ENCODE data around the gene TMEM198. TPM values are rescaled to one million over a fixed set of nuclear protein-coding genes. Genes with fewer than 3 reads are reported as not detected.

The TMEM198 gene
- polyA plus RNA-seq, 2 donors = 1.6 to 1.7 TPM

- Histone ChIP-seq H3K4me3 (ENCODE audit: low read depth in 1 of 2, low read length in 2 of 2) (no peak overlapping the region), H3K9me3 (ENCODE audit: control insufficient read depth in 2 of 2, insufficient read depth in 1 of 2, low read depth in 1 of 2, low read length in 1 of 2) (no peaks in the 10 kb centered on the region), H3K36me3 (ENCODE audit: control insufficient read depth in 2 of 2, insufficient read depth in 2 of 2, low read length in 1 of 2) (peaks cover 0 to 5% of the 10 kb centered on the region in 2 donors), H3K27me3 (ENCODE audit: control insufficient read depth in 1 of 2, insufficient read depth in 2 of 2, low read length in 2 of 2) (peaks cover 0 to 2% of the 10 kb centered on the region in 2 donors), H3K27ac (ENCODE audit: low read depth in 2 of 2, low read length in 1 of 2) (no peak overlapping the region), H3K4me1 (ENCODE audit: control insufficient read depth in 2 of 2, insufficient read depth in 2 of 2, low read length in 1 of 2) (no peaks in the 10 kb centered on the region)
- WGBS, 2 donors = 74 to 82% methylated on average over 6 of the region's 6 CpGs
Observed at GRCh38 chr2:219533930-219534661, 9.7 kb upstream of the TMEM198 start.

GRCh38 chr2:219536425-219536824 lies 7.4 kb upstream of the TMEM198 start:
- H3K27me3 ChIP-seq (ENCODE audit: control insufficient read depth in 1 of 2, insufficient read depth in 2 of 2, low read length in 2 of 2) = no peaks in the 10 kb centered on the region
- H3K27ac ChIP-seq (ENCODE audit: low read depth in 2 of 2, low read length in 1 of 2) = no peak overlapping the region
- H3K4me1 ChIP-seq (ENCODE audit: control insufficient read depth in 2 of 2, insufficient read depth in 2 of 2, low read length in 1 of 2) = peaks cover 0 to under 1% of the 10 kb centered on the region in 2 donors
- H3K9me3 ChIP-seq (ENCODE audit: control insufficient read depth in 2 of 2, insufficient read depth in 1 of 2, low read depth in 1 of 2, low read length in 1 of 2) = no peaks in the 10 kb centered on the region
- H3K36me3 ChIP-seq (ENCODE audit: control insufficient read depth in 2 of 2, insufficient read depth in 2 of 2, low read length in 1 of 2) = peaks cover 0 to 23% of the 10 kb centered on the region in 2 donors
- no peak overlapping the region for H3K4me3 ChIP-seq (ENCODE audit: low read depth in 1 of 2, low read length in 2 of 2)
- WGBS, 2 donors = 82 to 85% methylated on average over 16 of the region's 16 CpGs

- no peaks in the 10 kb centered on the region for H3K9me3 ChIP-seq (ENCODE audit: control insufficient read depth in 2 of 2, insufficient read depth in 1 of 2, low read depth in 1 of 2, low read length in 1 of 2)
- no peaks in the 10 kb centered on the region for H3K27me3 ChIP-seq (ENCODE audit: control insufficient read depth in 1 of 2, insufficient read depth in 2 of 2, low read length in 2 of 2)
- 54 to 62% methylated on average over 9 of the region's 9 CpGs for WGBS, 2 donors
- peaks cover 0 to 6% of the 10 kb centered on the region in 2 donors for H3K4me1 ChIP-seq (ENCODE audit: control insufficient read depth in 2 of 2, insufficient read depth in 2 of 2, low read length in 1 of 2)
- no peak overlapping the region for H3K27ac ChIP-seq (ENCODE audit: low read depth in 2 of 2, low read length in 1 of 2)
- H3K36me3 ChIP-seq (ENCODE audit: control insufficient read depth in 2 of 2, insufficient read depth in 2 of 2, low read length in 1 of 2) = peaks cover 0 to 24% of the 10 kb centered on the region in 2 donors
- H3K4me3 ChIP-seq (ENCODE audit: low read depth in 1 of 2, low read length in 2 of 2) = no peak overlapping the region
Observed at GRCh38 chr2:219536967-219537366, 6.9 kb upstream of the TMEM198 start.

GRCh38 chr2:219537657-219538488 lies 6.0 kb upstream of the TMEM198 start:
- H3K27me3 ChIP-seq (ENCODE audit: control insufficient read depth in 1 of 2, insufficient read depth in 2 of 2, low read length in 2 of 2) = no peaks in the 10 kb centered on the region

GRCh38 chr2:219538504-219538951 lies 5.3 kb upstream of the TMEM198 start:
- Histone ChIP-seq H3K27ac (ENCODE audit: low read depth in 2 of 2, low read length in 1 of 2) (no peak overlapping the region), H3K36me3 (ENCODE audit: control insufficient read depth in 2 of 2, insufficient read depth in 2 of 2, low read length in 1 of 2) (peaks cover 0 to 24% of the 10 kb centered on the region in 2 donors), H3K4me1 (ENCODE audit: control insufficient read depth in 2 of 2, insufficient read depth in 2 of 2, low read length in 1 of 2) (peaks cover 0 to 8% of the 10 kb centered on the region in 2 donors), H3K27me3 (ENCODE audit: control insufficient read depth in 1 of 2, insufficient read depth in 2 of 2, low read length in 2 of 2) (no peaks in the 10 kb centered on the region), H3K4me3 (ENCODE audit: low read depth in 1 of 2, low read length in 2 of 2) (no peak overlapping the region), H3K9me3 (ENCODE audit: control insufficient read depth in 2 of 2, insufficient read depth in 1 of 2, low read depth in 1 of 2, low read length in 1 of 2) (no peaks in the 10 kb centered on the region)
- WGBS, 2 donors = 60 to 63% methylated on average over 6 of the region's 6 CpGs

More at GRCh38 chr2:219537657-219538488, 6.0 kb upstream of the TMEM198 start:
- Histone ChIP-seq H3K4me1 (ENCODE audit: control insufficient read depth in 2 of 2, insufficient read depth in 2 of 2, low read length in 1 of 2) (peaks cover 0 to 8% of the 10 kb centered on the region in 2 donors), H3K9me3 (ENCODE audit: control insufficient read depth in 2 of 2, insufficient read depth in 1 of 2, low read depth in 1 of 2, low read length in 1 of 2) (no peaks in the 10 kb centered on the region), H3K36me3 (ENCODE audit: control insufficient read depth in 2 of 2, insufficient read depth in 2 of 2, low read length in 1 of 2) (peaks cover 0 to 24% of the 10 kb centered on the region in 2 donors), H3K4me3 (ENCODE audit: low read depth in 1 of 2, low read length in 2 of 2) (no peak overlapping the region), H3K27ac (ENCODE audit: low read depth in 2 of 2, low read length in 1 of 2) (no peak overlapping the region)
- WGBS, 2 donors = 49 to 52% methylated on average over 13 of the region's 15 CpGs

- Histone ChIP-seq H3K4me1 (ENCODE audit: control insufficient read depth in 2 of 2, insufficient read depth in 2 of 2, low read length in 1 of 2) (peaks cover 0 to 10% of the 10 kb centered on the region in 2 donors), H3K9me3 (ENCODE audit: control insufficient read depth in 2 of 2, insufficient read depth in 1 of 2, low read depth in 1 of 2, low read length in 1 of 2) (no peaks in the 10 kb centered on the region), H3K4me3 (ENCODE audit: low read depth in 1 of 2, low read length in 2 of 2) (no peak overlapping the region), H3K27me3 (ENCODE audit: control insufficient read depth in 1 of 2, insufficient read depth in 2 of 2, low read length in 2 of 2) (no peaks in the 10 kb centered on the region), H3K27ac (ENCODE audit: low read depth in 2 of 2, low read length in 1 of 2) (no peak overlapping the region), H3K36me3 (ENCODE audit: control insufficient read depth in 2 of 2, insufficient read depth in 2 of 2, low read length in 1 of 2) (peaks cover 0 to 24% of the 10 kb centered on the region in 2 donors)
- 85 to 88% methylated on average over 32 of the region's 32 CpGs for WGBS, 2 donors
Observed at GRCh38 chr2:219538956-219539788, 4.7 kb upstream of the TMEM198 start.

- Histone ChIP-seq H3K9me3 (ENCODE audit: control insufficient read depth in 2 of 2, insufficient read depth in 1 of 2, low read depth in 1 of 2, low read length in 1 of 2) (no peaks in the 10 kb centered on the region), H3K4me1 (ENCODE audit: control insufficient read depth in 2 of 2, insufficient read depth in 2 of 2, low read length in 1 of 2) (peaks cover 0 to 15% of the 10 kb centered on the region in 2 donors), H3K4me3 (ENCODE audit: low read depth in 1 of 2, low read length in 2 of 2) (no peak overlapping the region), H3K27ac (ENCODE audit: low read depth in 2 of 2, low read length in 1 of 2) (no peak overlapping the region), H3K36me3 (ENCODE audit: control insufficient read depth in 2 of 2, insufficient read depth in 2 of 2, low read length in 1 of 2) (peaks cover 0 to 24% of the 10 kb centered on the region in 2 donors), H3K27me3 (ENCODE audit: control insufficient read depth in 1 of 2, insufficient read depth in 2 of 2, low read length in 2 of 2) (no peaks in the 10 kb centered on the region)
- WGBS, 2 donors = 94 to 95% methylated on average over 46 of the region's 46 CpGs
Observed at GRCh38 chr2:219539926-219540678, 3.7 kb upstream of the TMEM198 start.

GRCh38 chr2:219540784-219541504 lies 2.9 kb upstream of the TMEM198 start:
- H3K9me3 ChIP-seq (ENCODE audit: control insufficient read depth in 2 of 2, insufficient read depth in 1 of 2, low read depth in 1 of 2, low read length in 1 of 2) = no peaks in the 10 kb centered on the region
- WGBS, 2 donors = 86 to 89% methylated on average over 12 of the region's 12 CpGs
- no peak overlapping the region for H3K27ac ChIP-seq (ENCODE audit: low read depth in 2 of 2, low read length in 1 of 2)
- peaks cover 0 to 24% of the 10 kb centered on the region in 2 donors for H3K36me3 ChIP-seq (ENCODE audit: control insufficient read depth in 2 of 2, insufficient read depth in 2 of 2, low read length in 1 of 2)
- no peak overlapping the region for H3K4me3 ChIP-seq (ENCODE audit: low read depth in 1 of 2, low read length in 2 of 2)
- peaks cover 0 to 15% of the 10 kb centered on the region in 2 donors for H3K4me1 ChIP-seq (ENCODE audit: control insufficient read depth in 2 of 2, insufficient read depth in 2 of 2, low read length in 1 of 2)
- no peaks in the 10 kb centered on the region for H3K27me3 ChIP-seq (ENCODE audit: control insufficient read depth in 1 of 2, insufficient read depth in 2 of 2, low read length in 2 of 2)

Measured in esophagus (tissue), 2 donors.